WERI-Rb-1 (cell line): Measurements from ENCODE around the gene EMILIN2.
"Not testable (repeated sequence)": the region's sequence is repeated elsewhere in the genome, so short reads cannot be mapped to it uniquely, and the experiment has no call there.

ENCODE experiments used
- DNase-seq: peaks from one replicate; pipeline ENCODE4 v3.0.0-alpha.2; 2020
- H3K27ac ChIP-seq: fragments of 250-450 bp; sonication (Bioruptor Pico); 2 replicates; pipeline ENCODE4 v1.5.1; 2020; ENCODE audit warnings: mild to moderate bottlenecking, moderate library complexity
- H3K27me3 ChIP-seq: fragments of 250-450 bp; sonication (Bioruptor Pico); 2 replicates; pipeline ENCODE4 v1.5.1; 2021; ENCODE audit warnings: mild to moderate bottlenecking, low read depth, moderate library complexity; ENCODE audit not compliant: insufficient read depth, severe bottlenecking
- H3K36me3 ChIP-seq: fragments of 250-450 bp; sonication (Bioruptor Pico); 2 replicates; pipeline ENCODE4 v1.5.1; 2020; ENCODE audit warnings: mild to moderate bottlenecking, moderate library complexity
- H3K4me3 ChIP-seq: 2 replicates; pipeline ENCODE4 v1.5.1; 2011; ENCODE audit warnings: low read depth, mild to moderate bottlenecking, control low read depth, low read length
- H3K9me3 ChIP-seq: fragments of 250-450 bp; sonication (Bioruptor Pico); 2 replicates; pipeline ENCODE4 v1.5.1; 2021; ENCODE audit warnings: mild to moderate bottlenecking, moderate library complexity; ENCODE audit not compliant: severe bottlenecking
- TF ChIP-seq, protein P1 (sequence below): IDR thresholded peaks from 2 replicates; pipeline ENCODE4 v1.5.1; 2011; ENCODE audit warnings: low read depth, mild to moderate bottlenecking, control low read depth, inconsistent platforms, low read length

Gene EMILIN2

DNA sequence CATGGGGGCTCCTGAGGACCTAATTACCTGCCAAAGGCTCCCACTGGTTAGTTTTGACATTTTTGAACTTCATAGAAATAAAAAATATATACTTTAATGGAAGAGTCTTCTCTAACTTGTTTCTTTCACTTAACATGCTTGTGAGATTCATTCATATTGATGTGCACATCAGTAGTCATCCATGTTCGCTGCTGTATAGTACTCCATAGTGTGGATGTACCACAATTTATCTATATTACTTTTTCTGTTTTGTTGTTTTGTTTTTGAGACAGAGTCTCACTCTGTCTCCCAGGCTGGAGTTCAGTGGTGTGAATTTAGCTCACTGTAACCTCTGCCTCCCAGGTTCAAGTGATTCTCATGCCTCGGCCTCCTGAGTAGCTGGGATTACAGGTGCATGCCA is 22.8 kb upstream of the EMILIN2 start:
- H3K27ac ChIP-seq, result no peak overlapping the region
- DNase-seq, result no peak
- no peaks in the 10 kb centered on the region for H3K36me3 ChIP-seq
- no peaks in the 10 kb centered on the region for H3K27me3 ChIP-seq
- no peak overlapping the region for H3K4me3 ChIP-seq
- TF ChIP-seq, protein P1, sequence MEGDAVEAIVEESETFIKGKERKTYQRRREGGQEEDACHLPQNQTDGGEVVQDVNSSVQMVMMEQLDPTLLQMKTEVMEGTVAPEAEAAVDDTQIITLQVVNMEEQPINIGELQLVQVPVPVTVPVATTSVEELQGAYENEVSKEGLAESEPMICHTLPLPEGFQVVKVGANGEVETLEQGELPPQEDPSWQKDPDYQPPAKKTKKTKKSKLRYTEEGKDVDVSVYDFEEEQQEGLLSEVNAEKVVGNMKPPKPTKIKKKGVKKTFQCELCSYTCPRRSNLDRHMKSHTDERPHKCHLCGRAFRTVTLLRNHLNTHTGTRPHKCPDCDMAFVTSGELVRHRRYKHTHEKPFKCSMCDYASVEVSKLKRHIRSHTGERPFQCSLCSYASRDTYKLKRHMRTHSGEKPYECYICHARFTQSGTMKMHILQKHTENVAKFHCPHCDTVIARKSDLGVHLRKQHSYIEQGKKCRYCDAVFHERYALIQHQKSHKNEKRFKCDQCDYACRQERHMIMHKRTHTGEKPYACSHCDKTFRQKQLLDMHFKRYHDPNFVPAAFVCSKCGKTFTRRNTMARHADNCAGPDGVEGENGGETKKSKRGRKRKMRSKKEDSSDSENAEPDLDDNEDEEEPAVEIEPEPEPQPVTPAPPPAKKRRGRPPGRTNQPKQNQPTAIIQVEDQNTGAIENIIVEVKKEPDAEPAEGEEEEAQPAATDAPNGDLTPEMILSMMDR, result no peak
- peaks cover 2% of the 10 kb centered on the region for H3K9me3 ChIP-seq

DNA sequence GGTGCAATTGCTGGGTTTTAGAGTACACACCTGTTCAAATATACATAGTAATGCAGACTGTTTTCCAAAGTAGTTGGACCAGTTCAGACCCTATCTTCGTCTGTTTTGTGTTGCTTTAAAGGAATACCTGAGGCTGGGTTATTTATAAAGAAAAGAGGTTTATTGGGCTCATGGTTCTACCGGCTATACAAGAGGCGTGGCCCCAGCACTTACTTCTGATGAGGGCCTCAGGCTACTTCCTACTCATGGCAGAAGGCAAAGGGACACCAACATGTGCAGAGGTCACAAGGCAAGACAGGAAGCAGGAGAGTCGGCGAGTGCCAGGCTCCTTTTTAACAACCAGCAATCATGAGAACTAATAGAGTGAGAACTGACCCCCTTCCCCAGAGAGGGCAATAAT is 21.9 kb upstream of the EMILIN2 start:
- no peaks in the 10 kb centered on the region for H3K27me3 ChIP-seq
- H3K9me3 ChIP-seq, result peaks cover 2% of the 10 kb centered on the region
- TF ChIP-seq, protein P1, result no peak
- H3K27ac ChIP-seq, result no peak overlapping the region
- no peak for DNase-seq
- no peaks in the 10 kb centered on the region for H3K36me3 ChIP-seq
- no peak overlapping the region for H3K4me3 ChIP-seq

DNA sequence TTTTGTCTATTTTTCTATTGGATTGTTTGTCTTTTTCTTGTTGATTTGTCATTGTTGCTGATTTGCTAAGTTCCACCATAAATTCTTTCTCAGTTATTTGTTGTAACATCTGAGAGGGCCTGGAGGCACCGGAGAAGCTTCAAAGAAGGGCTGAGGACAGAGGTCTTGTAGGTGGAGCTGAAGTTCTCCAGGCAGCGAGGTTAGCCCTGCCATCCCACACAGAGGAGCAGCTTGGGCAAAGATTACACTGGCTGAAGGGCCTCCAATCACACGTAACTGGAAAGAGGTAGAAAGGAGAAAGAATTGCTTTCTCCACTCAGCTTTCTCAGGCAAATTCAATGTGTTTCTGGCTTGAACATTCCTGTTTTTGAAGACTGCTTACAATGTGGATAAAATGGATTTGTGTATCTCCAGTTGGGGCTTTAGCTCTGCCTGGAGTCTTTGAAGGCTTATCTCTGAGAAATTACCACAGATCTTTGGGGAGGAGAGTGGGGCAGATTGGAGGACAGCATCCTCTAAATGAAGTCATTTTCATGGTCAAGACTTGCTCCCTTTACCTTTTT is 21.1 kb upstream of the EMILIN2 start:
- Histone ChIP-seq H3K27ac (no peak overlapping the region), H3K9me3 (peaks cover 2% of the 10 kb centered on the region), H3K36me3 (no peaks in the 10 kb centered on the region), H3K4me3 (no peak overlapping the region), H3K27me3 (no peaks in the 10 kb centered on the region)
- no peak for DNase-seq
- TF ChIP-seq, protein P1, result no peak

DNA sequence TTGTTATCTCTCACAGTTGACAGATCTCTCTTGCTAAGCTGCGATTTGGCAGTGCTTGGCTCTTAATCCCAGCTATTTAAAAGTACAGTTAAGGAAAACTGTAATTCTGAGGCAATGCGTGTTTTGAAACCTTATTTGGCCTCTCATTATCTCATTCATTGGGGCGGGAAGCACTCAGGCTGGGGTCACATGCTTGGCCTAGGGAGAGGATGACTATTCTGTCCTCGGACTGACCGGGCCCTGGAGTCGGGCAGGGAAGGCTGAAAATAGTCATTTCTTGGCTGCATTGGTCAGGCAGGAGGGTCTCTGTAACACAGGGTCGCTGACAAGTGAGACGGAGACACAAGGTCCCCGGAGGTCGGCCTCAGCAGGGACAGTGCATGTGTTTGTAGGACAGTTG is 20.2 kb upstream of the EMILIN2 start:
- no peaks in the 10 kb centered on the region for H3K36me3 ChIP-seq
- H3K27me3 ChIP-seq, result no peaks in the 10 kb centered on the region
- TF ChIP-seq, protein P1, result no peak
- no peak overlapping the region for H3K27ac ChIP-seq
- DNase-seq, result peak; percentile 59
- no peak overlapping the region for H3K4me3 ChIP-seq
- H3K9me3 ChIP-seq, result peaks cover 2% of the 10 kb centered on the region

DNA sequence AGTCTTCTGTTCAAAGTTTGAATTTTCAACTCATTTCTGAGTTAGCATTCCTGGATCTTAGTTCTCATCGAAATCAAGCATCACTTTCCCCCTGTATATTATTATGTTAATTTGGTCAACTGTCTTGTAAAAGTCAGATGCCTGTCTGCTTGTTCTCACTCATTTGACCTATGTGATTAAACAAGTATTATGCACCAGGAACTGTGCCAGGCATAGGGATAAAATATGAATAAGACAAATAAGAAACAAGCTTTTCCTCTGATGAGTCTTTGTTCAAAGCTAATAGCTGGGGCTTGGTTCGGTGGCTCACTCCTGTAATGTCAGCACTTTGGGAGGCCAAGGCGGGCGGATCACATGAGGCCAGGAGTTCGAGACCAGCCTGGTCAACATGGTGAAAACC is 19.7 kb upstream of the EMILIN2 start:
- no peak for DNase-seq
- H3K9me3 ChIP-seq, result peaks cover 2% of the 10 kb centered on the region
- no peaks in the 10 kb centered on the region for H3K36me3 ChIP-seq
- no peak overlapping the region for H3K4me3 ChIP-seq
- TF ChIP-seq, protein P1, result no peak
- no peak overlapping the region for H3K27ac ChIP-seq
- no peaks in the 10 kb centered on the region for H3K27me3 ChIP-seq

DNA sequence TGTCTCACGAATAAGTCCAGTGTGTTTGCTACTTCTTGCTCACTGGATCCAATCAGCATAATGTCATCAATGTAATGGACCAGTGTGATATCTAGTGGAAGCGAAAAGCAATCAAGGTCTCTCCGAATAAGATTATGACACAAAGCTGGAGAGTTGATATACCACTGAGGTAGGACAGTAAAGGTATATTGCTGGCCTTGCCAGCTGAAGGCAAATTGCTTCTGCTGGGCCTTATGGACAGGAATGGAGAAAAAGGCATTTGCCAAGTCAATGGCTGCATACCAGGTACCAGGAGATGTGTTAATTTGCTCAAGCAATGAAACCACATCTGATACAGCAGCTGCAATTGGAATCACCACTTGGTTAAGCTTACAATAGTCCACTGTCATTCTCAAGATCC is 10.7 kb upstream of the EMILIN2 start:
- peaks cover 11% of the 10 kb centered on the region for H3K9me3 ChIP-seq
- H3K27me3 ChIP-seq, H3K27ac ChIP-seq, H3K36me3 ChIP-seq, H3K4me3 ChIP-seq, DNase-seq: not testable (repeated sequence)

DNA sequence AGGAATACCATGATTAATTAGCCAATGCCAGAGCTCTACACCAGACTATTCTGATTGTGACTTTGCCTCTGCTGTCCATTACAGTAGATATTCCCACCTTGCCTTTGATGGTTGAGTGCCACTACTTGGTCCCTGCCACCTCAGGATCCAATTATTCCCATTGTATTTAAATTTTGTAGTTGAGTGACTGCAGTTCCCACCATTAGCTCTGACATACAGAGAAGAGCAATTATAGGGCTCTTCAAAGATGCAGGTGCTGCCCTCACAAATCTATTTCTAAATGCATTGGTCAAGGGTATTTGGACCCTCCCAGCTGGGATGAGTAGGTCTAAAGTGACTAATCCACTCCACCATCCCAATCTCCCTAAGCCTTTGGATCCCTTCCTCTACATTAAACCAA is 9.5 kb upstream of the EMILIN2 start:
- H3K27ac ChIP-seq, DNase-seq, H3K4me3 ChIP-seq, H3K36me3 ChIP-seq, H3K27me3 ChIP-seq: not testable (repeated sequence)
- H3K9me3 ChIP-seq, result peaks cover 11% of the 10 kb centered on the region
